K562 (cell line): ENCODE results near the gene OCA2. TPM values are rescaled to one million over a fixed set of nuclear protein-coding genes. Genes with fewer than 3 reads are reported as not detected.

Experiments
- ATAC-seq: fragments of 200-7000 bp; cut with Tn5 transposase; 3 replicates; pipeline ENCODE4 v1.9.1; 2020; ENCODE audit warnings: moderate library complexity
- BruUV-seq: library from RNA; stranded (reverse); fragments of 400-500 nt; replicated peaks from 2 replicates; lab custom pipeline; 2021; lab: Mats Ljungman, UMichigan
- CTCF ChIA-PET: fragments of 300-600 bp; formaldehyde crosslinking; extraction: SDS; loops from one replicate; lab custom pipeline; 2021; ENCODE audit warnings: low intra/inter-chr PET ratio; lab: Yijun Ruan, JAX
- POLR2A ChIA-PET: fragments of 300-600, 350-650 bp; sonication (Branson Sonifier 250); formaldehyde crosslinking; extraction: SDS; loops from one replicate; lab custom pipeline; 2021; ENCODE audit warnings: antibody characterized with exemption, inconsistent platforms; lab: Yijun Ruan, JAX
- DNase-seq, 4 experiments: peaks; one replicate each; pipeline versions ENCODE4 v3.0.0 to v3.0.0-alpha.2; 2011 to 2018; ENCODE audit warnings: low spot score in 3 of 4, mixed read lengths in 3 of 4; ENCODE audit errors: extremely low read depth in 1 of 4
- FAIRE-seq: peaks from 2 replicates; lab custom pipeline; 2011; peaks lifted over from hg19 to GRCh38; lab: Jason Lieb, UNC
- H2AFZ ChIP-seq: 2 replicates; pipeline ENCODE4 v1.6.0; 2011; ENCODE audit warnings: low read depth, low read length, control low read depth, inconsistent platforms
- H3K27ac ChIP-seq: fragments of 200-600 bp; 3 replicates; pipeline ENCODE4 v1.8.0; 2011; ENCODE audit warnings: low read depth, mild to moderate bottlenecking, control low read depth, inconsistent platforms, low read length, moderate library complexity, mixed read lengths; ENCODE audit errors: extremely low read depth
- H3K27me3 ChIP-seq, 2 experiments: fragments of 300-600 bp in 1 of 2; 2 replicates in 1 of 2; 3 replicates in 1 of 2; pipeline versions ENCODE4 v1.6.0 to v1.8.0; 2011; ENCODE audit warnings: inconsistent platforms in 2 of 2, low read length in 2 of 2, mild to moderate bottlenecking in 1 of 2, mixed read lengths in 1 of 2, moderate library complexity in 1 of 2; ENCODE audit not compliant: control insufficient read depth in 2 of 2, insufficient read depth in 2 of 2
- H3K36me3 ChIP-seq: fragments of 300-600 bp; 3 replicates; pipeline ENCODE4 v1.8.0; 2011; ENCODE audit warnings: mild to moderate bottlenecking, low read length, inconsistent platforms; ENCODE audit not compliant: control insufficient read depth, insufficient read depth
- H3K4me1 ChIP-seq, 2 experiments: fragments of 200-600 bp in 1 of 2; replicated peaks in 1 of 2; 2 replicates in 1 of 2; 3 replicates in 1 of 2; pipeline versions ENCODE4 v1.5.1 to v1.8.0; 2011; ENCODE audit warnings: inconsistent platforms in 2 of 2, low read length in 2 of 2, mild to moderate bottlenecking in 1 of 2, mixed read lengths in 1 of 2, moderate library complexity in 1 of 2; ENCODE audit not compliant: control insufficient read depth in 2 of 2, insufficient read depth in 2 of 2
- H3K4me2 ChIP-seq: 2 replicates; pipeline ENCODE4 v1.6.1; 2011; ENCODE audit warnings: low read length, control low read depth, inconsistent platforms, mixed read lengths; ENCODE audit not compliant: insufficient read depth
- H3K4me3 ChIP-seq: fragments of 200-600 bp; sonication (generic), shearing (Covaris generic); 2 replicates; pipeline ENCODE4 v1.5.1; 2016; ENCODE audit warnings: control low read depth, inconsistent platforms
- H3K79me2 ChIP-seq: fragments of 200-600 bp; 3 replicates; pipeline ENCODE4 v1.8.0; 2011; ENCODE audit warnings: low read length, inconsistent platforms; ENCODE audit not compliant: control insufficient read depth, insufficient read depth
- H3K9ac ChIP-seq, 2 experiments: 2 replicates each; pipeline versions ENCODE4 v1.6.0 to v1.6.1; 2011; ENCODE audit warnings: low read depth in 2 of 2, low read length in 2 of 2, control low read depth in 1 of 2, inconsistent platforms in 1 of 2, mild to moderate bottlenecking in 1 of 2, mixed read lengths in 1 of 2; ENCODE audit not compliant: insufficient read depth in 1 of 2
- H3K9me1 ChIP-seq: one replicate; pipeline ENCODE4 v1.6.0; 2011; ENCODE audit warnings: inconsistent platforms, mild to moderate bottlenecking, low read length, moderate library complexity; ENCODE audit not compliant: control insufficient read depth, insufficient read depth
- H3K9me3 ChIP-seq: replicated peaks from 2 replicates; pipeline ENCODE4 v1.5.1; 2011; ENCODE audit warnings: low read depth, low read length, inconsistent platforms; ENCODE audit not compliant: control insufficient read depth, insufficient read depth
- H4K20me1 ChIP-seq: replicated peaks from 2 replicates; pipeline ENCODE4 v1.6.1; 2011; ENCODE audit warnings: low read length, inconsistent platforms, mixed read lengths; ENCODE audit not compliant: control insufficient read depth, insufficient read depth
- ARID3B ChIP-seq: fragments of 250-450 bp; sonication (Bioruptor Pico); IDR thresholded peaks from 2 replicates; pipeline ENCODE4 v1.4.0; 2020; ENCODE audit warnings: borderline replicate concordance
- CREB3 ChIP-seq: fragments of 450-650 bp; conservative IDR thresholded peaks from 2 replicates; pipeline ENCODE4 v1.6.1; 2016; ENCODE audit warnings: missing genetic modification characterization, low read depth, mild to moderate bottlenecking, missing compliant biosample characterization, moderate library complexity
- HDAC2 ChIP-seq: fragments of 450-650 bp; IDR thresholded peaks from 2 replicates; pipeline ENCODE4 v1.6.1; 2016; ENCODE audit warnings: mild to moderate bottlenecking
- KLF6 ChIP-seq: fragments of 250-450 bp; sonication (Bioruptor Pico); IDR thresholded peaks from 2 replicates; pipeline ENCODE4 v1.4.0; 2020; ENCODE audit warnings: mild to moderate bottlenecking, moderate library complexity, borderline replicate concordance
- PHF21A ChIP-seq: fragments of 450-650 bp; IDR thresholded peaks from 2 replicates; pipeline ENCODE4 v1.6.1; 2017; ENCODE audit warnings: low read depth, borderline replicate concordance
- RCOR1 ChIP-seq, 2 experiments: IDR thresholded peaks; 2 replicates each; pipeline ENCODE4 v1.6.1; 2012; ENCODE audit warnings: low read depth in 2 of 2, low read length in 2 of 2, borderline replicate concordance in 1 of 2, improper control_type of control experiment in 1 of 2
- SLC30A9 ChIP-seq: fragments of 250-450 bp; sonication (Bioruptor Pico); IDR thresholded peaks from 2 replicates; pipeline ENCODE4 v1.8.0; 2022; ENCODE audit warnings: mild to moderate bottlenecking, moderate library complexity
- SMARCA4 ChIP-seq: fragments of 450-650 bp; IDR thresholded peaks from 2 replicates; pipeline ENCODE4 v1.6.1; 2016
- ZBTB26 ChIP-seq: fragments of 450-650 bp; formaldehyde crosslinking; IDR thresholded peaks from 2 replicates; pipeline ENCODE4 v1.4.0; 2022; ENCODE audit warnings: missing genetic modification characterization
- ZNF316 ChIP-seq: fragments of 450-650 bp; IDR thresholded peaks from 2 replicates; pipeline ENCODE4 v1.6.1; 2016
- WGBS: fragments of 100-300 bp; shearing (Covaris generic); methylation state at CpG from one replicate; pipeline ENCODE4 v1.1.6; 2016; ENCODE audit warnings: low coverage, mixed read lengths; ENCODE audit not compliant: insufficient coverage; ENCODE audit errors: missing lambda C conversion rate; 5-methylcytosine and 5-hydroxymethylcytosine counted together
- in situ Hi-C: fragments of 300-500 bp; cut with MboI; formaldehyde crosslinking; loops from 4 replicates; pipeline ENCODE4 v1.15.0; 2018; ENCODE audit warnings: inconsistent platforms, mixed read lengths
- intact Hi-C: fragments of 100-400 bp; cut with micrococcal nuclease; formaldehyde crosslinking; loops from 2 replicates; pipeline ENCODE4 v1.14.2; 2022
- polyA plus RNA-seq, 8 experiments: library from polyadenylated mRNA; depleted of rRNA in 4 of 8; stranded (reverse) in 5 of 8; unstranded in 3 of 8; fragments of >200 nt; fragmentation: Nextera tagmentation in 2 of 8; fragmentation: Illumina TruSeq in 1 of 8; extraction: Ambion mirVana in 2 of 8; extraction: Trizol in 1 of 8; gene quantifications; 2 replicates each; pipeline versions ENCODE4 v1.2.1 to v1.2.3, GENCODE V29; 2011 to 2014; ENCODE audit warnings: inconsistent platforms in 1 of 8, missing spikeins in 1 of 8
- total RNA-seq, 7 experiments: library from RNA; depleted of rRNA in 6 of 7; stranded (reverse); fragments of >200 nt in 6 of 7; fragmentation: Illumina TruSeq in 2 of 7; extraction: Trizol in 2 of 7; gene quantifications; 2 replicates each; pipeline versions ENCODE4 v1.2.1 to v1.2.3, GENCODE V29; 2011 to 2021; ENCODE audit warnings: low replicate concordance in 1 of 7
- TF ChIP-seq, protein P1 (sequence below): sonication (generic); formaldehyde crosslinking; IDR thresholded peaks from 2 replicates; pipeline ENCODE4 v1.8.1; 2023; ENCODE audit warnings: mild to moderate bottlenecking, missing genetic modification reagents

Gene OCA2
- total and polyA plus RNA-seq, 9 of the 15 experiments (the other 6 are each of a cell fraction or from before 2014, with no cell fraction given), result 0.07 to 0.59 (median 0.17) TPM; not detected in 1

DNA sequence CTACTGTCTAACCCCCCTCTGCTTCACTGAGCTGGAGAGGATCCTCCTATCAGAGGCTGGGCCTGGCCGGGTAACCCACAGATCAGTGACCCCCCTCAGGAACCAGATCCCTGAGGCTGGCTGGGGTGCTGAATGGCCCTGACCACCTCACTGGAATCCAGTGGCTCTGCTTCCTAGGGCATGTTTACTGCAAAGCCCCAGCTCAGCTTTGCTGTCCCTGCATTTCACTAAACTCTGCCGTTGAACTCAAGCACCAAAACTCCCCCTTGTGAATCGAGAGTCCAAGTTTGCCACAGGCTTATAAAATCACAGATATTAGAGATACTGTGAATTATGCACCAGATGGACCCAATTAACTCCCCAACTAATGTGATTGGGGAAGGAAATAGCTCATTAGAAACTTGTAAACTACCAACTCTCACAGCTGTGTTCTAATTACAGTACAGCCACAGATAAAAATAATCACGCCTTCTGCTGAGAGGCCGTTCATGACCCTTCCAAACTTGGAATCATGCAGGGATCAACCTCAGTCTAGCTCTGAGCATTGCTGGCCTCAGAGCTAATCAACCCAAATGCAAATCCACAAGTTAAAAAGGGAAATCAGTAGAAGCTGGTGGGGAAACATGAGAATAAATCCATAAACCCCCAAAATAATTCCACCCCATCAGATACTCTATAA is 47.0 kb downstream of the OCA2 start (continued):
- TF ChIP-seq ZBTB26 (CRISPR knock-in tag), result no peak
- TF ChIP-seq KLF6 (CRISPR knock-in tag), result no peak
- TF ChIP-seq ARID3B (CRISPR knock-in tag), result no peak
- TF ChIP-seq CREB3, result no peak
- TF ChIP-seq PHF21A, result no peak

- TF ChIP-seq RCOR1 (IDR thresholded peaks at IDR 0.05; ENCODE audit: borderline replicate concordance in 1 of 2, low read depth in 2 of 2, low read length in 2 of 2), result no peak
- no peak for TF ChIP-seq HDAC2
- TF ChIP-seq SLC30A9 (CRISPR knock-in tag), result no peak
- no peak for TF ChIP-seq ZNF316
- TF ChIP-seq, protein P1, sequence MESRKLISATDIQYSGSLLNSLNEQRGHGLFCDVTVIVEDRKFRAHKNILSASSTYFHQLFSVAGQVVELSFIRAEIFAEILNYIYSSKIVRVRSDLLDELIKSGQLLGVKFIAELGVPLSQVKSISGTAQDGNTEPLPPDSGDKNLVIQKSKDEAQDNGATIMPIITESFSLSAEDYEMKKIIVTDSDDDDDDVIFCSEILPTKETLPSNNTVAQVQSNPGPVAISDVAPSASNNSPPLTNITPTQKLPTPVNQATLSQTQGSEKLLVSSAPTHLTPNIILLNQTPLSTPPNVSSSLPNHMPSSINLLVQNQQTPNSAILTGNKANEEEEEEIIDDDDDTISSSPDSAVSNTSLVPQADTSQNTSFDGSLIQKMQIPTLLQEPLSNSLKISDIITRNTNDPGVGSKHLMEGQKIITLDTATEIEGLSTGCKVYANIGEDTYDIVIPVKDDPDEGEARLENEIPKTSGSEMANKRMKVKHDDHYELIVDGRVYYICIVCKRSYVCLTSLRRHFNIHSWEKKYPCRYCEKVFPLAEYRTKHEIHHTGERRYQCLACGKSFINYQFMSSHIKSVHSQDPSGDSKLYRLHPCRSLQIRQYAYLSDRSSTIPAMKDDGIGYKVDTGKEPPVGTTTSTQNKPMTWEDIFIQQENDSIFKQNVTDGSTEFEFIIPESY (CRISPR knock-in tag), result no peak
- no peak for TF ChIP-seq SMARCA4
Measured at GRCh38 chr15:28049581-28049980, 49.5 kb downstream of the OCA2 start.

More at GRCh38 chr15:28049581-28049980, 49.5 kb downstream of the OCA2 start:
- ATAC-seq (no peak), FAIRE-seq (no peak), DNase-seq (no peak)
- POLR2A ChIA-PET, result no interaction called here
- Histone ChIP-seq H3K27ac (no peak overlapping the region), H4K20me1 (no peaks in the 10 kb centered on the region), H3K4me1 (0 out of 5 replicates have a peak, but pooled peaks cover 0 to 3% of the 10 kb centered on the region in 2 experiments), H3K36me3 (no peaks in the 10 kb centered on the region), H3K27me3 (peaks cover 0 to 7% of the 10 kb centered on the region in 2 experiments; a peak in 1 of 5 replicates), H3K9me1 (no peaks in the 10 kb centered on the region), H2AFZ (no peak overlapping the region), H3K4me3 (no peak overlapping the region), H3K9me3 (no peaks in the 10 kb centered on the region), H3K9ac (no peak overlapping the region), H3K4me2 (no peak overlapping the region), H3K79me2 (no peaks in the 10 kb centered on the region)
- in situ Hi-C loops (loop anchor here (25.0 kb wide), 1 partner anchor 1162 kb away; no protein-coding TSS in a partner anchor), intact Hi-C loops (no loop called here)
- WGBS, result 7% methylated on average over 3 of the region's 3 CpGs
- CTCF ChIA-PET, result no interaction called here
- BruUV-seq, result no TSS peak
